Prostate gland (tissue), 2 donors: ENCODE data around the gene ZNF19. TPM values are rescaled to one million over a fixed set of nuclear protein-coding genes. Genes with fewer than 3 reads are reported as not detected.

Source experiments
- DNase-seq: peaks from one replicate; pipeline ENCODE4 v3.0.0-alpha.2; 2019; ENCODE audit warnings: low spot score
- H3K27ac ChIP-seq, 2 donors: fragments of 200-600 bp; sonication (generic); 2 replicates each; pipeline ENCODE4 v1.5.1; 2017 to 2019
- H3K27me3 ChIP-seq: fragments of 200-600 bp; sonication (generic); replicated peaks from 2 replicates; pipeline ENCODE4 v1.5.1; 2019; ENCODE audit not compliant: insufficient read depth
- H3K36me3 ChIP-seq, 2 donors: fragments of 200-600 bp; sonication (generic); 1 replicate in 1 of 2; 2 replicates in 1 of 2; pipeline versions ENCODE4 v1.5.1 to v1.8.1; 2017 to 2019
- H3K4me1 ChIP-seq: fragments of 200-600 bp; sonication (generic); replicated peaks from 2 replicates; pipeline ENCODE4 v1.5.1; 2019
- H3K4me3 ChIP-seq, 2 donors: fragments of 200-600 bp; sonication (generic); 2 replicates each; pipeline ENCODE4 v1.5.1; 2017 to 2019
- H3K9me3 ChIP-seq: fragments of 200-600 bp; sonication (generic); 2 replicates; pipeline ENCODE4 v1.5.1; 2017
- CTCF ChIP-seq, 4 experiments: fragments of 200-600 bp in 2 of 4; fragments of 450-650 bp in 2 of 4; sonication (generic) in 2 of 4; IDR thresholded peaks; 1 replicate in 3 of 4; 2 replicates in 1 of 4; pipeline ENCODE4 v1.5.1; 2016 to 2019; ENCODE audit warnings: antibody characterized with exemption in 4 of 4, mild to moderate bottlenecking in 2 of 4, moderate library complexity in 2 of 4
- POLR2A ChIP-seq: fragments of 450-650 bp; IDR thresholded peaks from one replicate; pipeline ENCODE4 v1.6.1; 2016; ENCODE audit warnings: antibody characterized with exemption, mild to moderate bottlenecking
- POLR2AphosphoS5 ChIP-seq: sonication (generic); formaldehyde crosslinking; IDR thresholded peaks from one replicate; pipeline ENCODE4 v1.6.1; 2017; ENCODE audit warnings: antibody characterized with exemption
- WGBS: methylation state at CpG from one replicate; pipeline ENCODE4 v1.1.5; 2018; 5-methylcytosine and 5-hydroxymethylcytosine counted together
- intact Hi-C: fragments of 100-400 bp; cut with DNase I; formaldehyde crosslinking; loops from one replicate; pipeline ENCODE4 v1.14.2; 2022
- total RNA-seq, 2 donors: library from RNA; depleted of rRNA; stranded (reverse); fragments of >200 nt; gene quantifications; one replicate each; pipeline ENCODE4 v1.1.0, GENCODE V29; 2016

Gene ZNF19
- total RNA-seq, 2 donors from 2014 or later, result 5.3 to 11.5 TPM

- Histone ChIP-seq H3K9me3 (no peaks in the 10 kb centered on the region), H3K4me1 (no peaks in the 10 kb centered on the region), H3K4me3 (no peak overlapping the region), H3K27ac (no peak overlapping the region), H3K27me3 (no peaks in the 10 kb centered on the region), H3K36me3 (no peaks in the 10 kb centered on the region)
- DNase-seq, result no peak
- intact Hi-C loops, result no loop called here
- TF ChIP-seq POLR2AphosphoS5 (no peak), POLR2A (no peak), CTCF (IDR thresholded peaks at IDR 0.05) (no peak)
- 63% methylated on average over 12 of the region's 12 CpGs for WGBS
These were observed 62.1 kb downstream of the ZNF19 start for GRCh38 chr16:71426880-71427615.

GRCh38 chr16:71426069-71426879, 62.9 kb downstream of the ZNF19 start:
- peak; percentile 13 for DNase-seq

DNA sequence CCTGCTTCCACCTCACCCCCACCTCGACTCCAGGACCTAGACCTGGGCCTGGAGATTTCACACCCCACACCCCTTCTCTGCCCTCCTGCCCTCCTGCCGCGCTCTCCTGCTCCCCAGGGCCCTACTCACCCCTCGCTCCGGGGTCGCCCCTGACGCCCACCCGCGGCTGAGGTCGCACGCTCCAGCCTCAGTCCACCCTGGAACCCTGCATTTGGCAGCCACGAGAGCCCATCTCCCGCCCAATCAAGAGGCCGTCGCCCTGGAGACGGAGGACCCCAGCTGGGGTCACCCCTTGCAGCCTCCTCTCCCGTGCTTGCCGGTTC, 63.4 kb downstream of the ZNF19 start:
- Histone ChIP-seq H3K4me3 (no peak overlapping the region), H3K36me3 (no peaks in the 10 kb centered on the region), H3K27ac (no peak overlapping the region), H3K9me3 (no peaks in the 10 kb centered on the region), H3K4me1 (no peaks in the 10 kb centered on the region), H3K27me3 (no peaks in the 10 kb centered on the region)
- intact Hi-C loops, result no loop called here
- no peak for TF ChIP-seq POLR2A
- no peak for TF ChIP-seq POLR2AphosphoS5
- no peak for DNase-seq
- 14% methylated on average over 13 of the region's 18 CpGs for WGBS

More at GRCh38 chr16:71426069-71426879, 62.9 kb downstream of the ZNF19 start:
- H3K9me3 ChIP-seq, result no peaks in the 10 kb centered on the region
- no peaks in the 10 kb centered on the region for H3K27me3 ChIP-seq
- H3K4me3 ChIP-seq, result no peak overlapping the region
- intact Hi-C loops, result no loop called here
- 1% methylated on average over 31 of the region's 48 CpGs for WGBS
- H3K4me1 ChIP-seq, result no peaks in the 10 kb centered on the region
- H3K27ac ChIP-seq, result no peak overlapping the region
- TF ChIP-seq CTCF (IDR thresholded peaks at IDR 0.05), result no peak
- no peak for TF ChIP-seq POLR2A
- no peak for TF ChIP-seq POLR2AphosphoS5
- H3K36me3 ChIP-seq, result no peaks in the 10 kb centered on the region

DNA sequence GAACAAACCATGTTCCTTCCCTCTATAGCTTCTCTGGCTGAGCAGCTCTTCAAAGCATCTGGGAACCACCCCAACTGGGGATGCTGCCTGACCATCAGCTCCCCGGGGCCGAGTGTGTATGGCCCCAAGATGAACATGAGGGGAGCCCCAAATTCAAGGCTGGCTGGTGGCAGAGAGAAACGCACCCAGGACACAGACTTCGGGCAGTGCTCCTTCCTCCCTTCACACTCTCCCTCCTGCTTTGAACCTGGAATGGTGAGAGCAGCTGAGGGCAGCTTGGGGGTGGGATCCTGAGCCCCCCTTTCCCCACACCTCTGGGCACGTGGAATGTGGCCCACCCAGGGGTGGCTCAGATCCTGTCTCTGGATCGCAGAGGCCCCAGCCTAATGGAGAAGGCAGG, 64.5 kb downstream of the ZNF19 start:
- H3K27me3 ChIP-seq, result no peaks in the 10 kb centered on the region
- no peak overlapping the region for H3K27ac ChIP-seq
- no peak for TF ChIP-seq POLR2AphosphoS5
- TF ChIP-seq POLR2A, result no peak
- TF ChIP-seq CTCF (IDR thresholded peaks at IDR 0.05), result no peak
- WGBS, result 63% methylated on average over 6 of the region's 6 CpGs
- intact Hi-C loops, result no loop called here
- no peaks in the 10 kb centered on the region for H3K36me3 ChIP-seq
- H3K4me3 ChIP-seq, result no peak overlapping the region
- H3K4me1 ChIP-seq, result no peaks in the 10 kb centered on the region
- no peaks in the 10 kb centered on the region for H3K9me3 ChIP-seq
- no peak for DNase-seq

- intact Hi-C loops, result no loop called here
- DNase-seq, result no peak
- Histone ChIP-seq H3K4me1 (no peaks in the 10 kb centered on the region), H3K27ac (no peak overlapping the region), H3K27me3 (no peaks in the 10 kb centered on the region), H3K36me3 (no peaks in the 10 kb centered on the region), H3K9me3 (no peaks in the 10 kb centered on the region), H3K4me3 (no peak overlapping the region)
- 73% methylated on average over 7 of the region's 7 CpGs for WGBS
- TF ChIP-seq POLR2AphosphoS5, result no peak
- TF ChIP-seq POLR2A, result no peak
- no peak for TF ChIP-seq CTCF (IDR thresholded peaks at IDR 0.05)
These were observed 65.3 kb downstream of the ZNF19 start for GRCh38 chr16:71423865-71424264.

Other genes starting within 250 kb of the ZNF19 start
- gene CMTR2, start 199.9 kb downstream of the ZNF19 start, total RNA-seq, result 10 to 100 TPM; 16.6 to 26.2 TPM
- gene CALB2, start 130.6 kb downstream of the ZNF19 start, total RNA-seq, result 1 to 10 TPM; 2.4 to 6.9 TPM
- 1 to 10 TPM in 1 of 2 donors, not detected in 1; 3.9 TPM for gene TLE7, start 47.3 kb downstream of the ZNF19 start, total RNA-seq
- gene ZNF23, start 27.1 kb downstream of the ZNF19 start, total RNA-seq, result 1 to 10 TPM; 6.1 to 6.8 TPM
- gene CHST4, start 37.1 kb upstream of the ZNF19 start, total RNA-seq, result 1 to 10 TPM in 1 of 2 donors, under 1 TPM in 1; 0.18 to 1.2 TPM
- under 1 TPM in 1 of 2 donors, not detected in 1; 0.17 TPM for gene TAT, start 87.8 kb upstream of the ZNF19 start, total RNA-seq
- gene MARVELD3, start 136.9 kb upstream of the ZNF19 start, total RNA-seq, result 10 to 100 TPM; 11.4 to 20.0 TPM
- 10 to 100 TPM in 1 of 2 donors, 1 to 10 TPM in 1; 5.0 to 21.2 TPM for gene PHLPP2, start 235.4 kb upstream of the ZNF19 start, total RNA-seq